T-helper 17 cell (primary cell): ENCODE measurements around the gene PRKG1. TPM values are rescaled to one million over a fixed set of nuclear protein-coding genes. Genes with fewer than 3 reads are reported as not detected.

Experiments
- ATAC-seq: fragments of 150-1000 bp; cut with Tn5 transposase; 2 replicates; pipeline ENCODE4 v1.10.0; 2021; ENCODE audit warnings: mild to moderate bottlenecking, moderate library complexity
- DNase-seq, 3 donors: peaks; one replicate each; pipeline versions ENCODE4 v3.0.0 to v3.0.0-alpha.2; 2020 to 2021
- H3K9me3 ChIP-seq: one replicate; pipeline ENCODE4 v1.7.0; 2013; ENCODE audit warnings: low read length, mild to moderate bottlenecking; ENCODE audit not compliant: control insufficient read depth, poor library complexity, severe bottlenecking
- H3K27ac Mint-ChIP-seq: one replicate; pipeline ENCODE4 v1.8.0; 2022; ENCODE audit warnings: mild to moderate bottlenecking, moderate library complexity, mixed read lengths
- H3K27me3 Mint-ChIP-seq: one replicate; pipeline ENCODE4 v1.8.0; 2022; ENCODE audit warnings: mixed read lengths
- H3K36me3 Mint-ChIP-seq: one replicate; pipeline ENCODE4 v1.8.0; 2022; ENCODE audit warnings: low read depth, mixed read lengths
- H3K4me1 Mint-ChIP-seq: one replicate; pipeline ENCODE4 v1.8.0; 2022; ENCODE audit warnings: mild to moderate bottlenecking, mixed read lengths
- H3K4me3 Mint-ChIP-seq: one replicate; pipeline ENCODE4 v1.8.0; 2022; ENCODE audit warnings: mild to moderate bottlenecking, moderate library complexity, mixed read lengths
- total RNA-seq, 4 donors: library from RNA in 2 of 4; stranded (reverse) in 2 of 4; gene quantifications; one replicate each; pipeline ENCODE4 v1.2.3 and lab custom pipeline; 2022 to 2026

Gene PRKG1
- total RNA-seq, 2 donors from 2014 or later, result 0.27 to 4.1 TPM

GRCh38 chr10:52314822-52315552 is 1240.7 kb downstream of the PRKG1 start:
- ATAC-seq (peak; percentile 14), DNase-seq (no peak)
- no peaks in the 10 kb centered on the region for H3K9me3 ChIP-seq
- H3K27ac Mint-ChIP-seq, result no peak overlapping the region
- peaks cover 2% of the 10 kb centered on the region for H3K36me3 Mint-ChIP-seq
- H3K4me3 Mint-ChIP-seq, result peak overlapping the region; percentile 73
- peaks cover 44% of the 10 kb centered on the region for H3K27me3 Mint-ChIP-seq
- peaks cover 10% of the 10 kb centered on the region for H3K4me1 Mint-ChIP-seq

DNA sequence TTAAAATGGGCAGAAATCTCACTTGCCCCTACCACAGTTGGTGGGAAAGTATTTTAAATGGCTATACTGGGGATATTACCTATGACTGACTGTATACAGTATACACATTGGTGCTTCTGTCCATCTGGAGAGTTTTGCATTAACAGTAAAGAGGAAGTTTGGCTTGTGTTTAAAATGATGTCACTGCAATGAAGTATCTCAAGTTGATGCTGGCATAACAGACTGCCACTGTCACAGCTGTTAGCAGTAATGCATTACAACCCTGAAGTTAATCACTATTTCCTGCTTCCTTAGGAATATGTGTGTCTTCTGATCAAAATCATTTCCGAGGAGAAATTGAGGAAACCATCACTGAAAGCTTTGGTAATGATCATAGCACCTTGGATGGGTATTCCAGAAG is 1241.7 kb downstream of the PRKG1 start:
- Mint-ChIP-seq H3K27ac (no peak overlapping the region), H3K4me1 (peaks cover 10% of the 10 kb centered on the region), H3K36me3 (peaks cover 2% of the 10 kb centered on the region), H3K27me3 (peaks cover 41% of the 10 kb centered on the region), H3K4me3 (no peak overlapping the region)
- ATAC-seq, result no peak
- no peaks in the 10 kb centered on the region for H3K9me3 ChIP-seq
- DNase-seq, result no peak

DNA sequence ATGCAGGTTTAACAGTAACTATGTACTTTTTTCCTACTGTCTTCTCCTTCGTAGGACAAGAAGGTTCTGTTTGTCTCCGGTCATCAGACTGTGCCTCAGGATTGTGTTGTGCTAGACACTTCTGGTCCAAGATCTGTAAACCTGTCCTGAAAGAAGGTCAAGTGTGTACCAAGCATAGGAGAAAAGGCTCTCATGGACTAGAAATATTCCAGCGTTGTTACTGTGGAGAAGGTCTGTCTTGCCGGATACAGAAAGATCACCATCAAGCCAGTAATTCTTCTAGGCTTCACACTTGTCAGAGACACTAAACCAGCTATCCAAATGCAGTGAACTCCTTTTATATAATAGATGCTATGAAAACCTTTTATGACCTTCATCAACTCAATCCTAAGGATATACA is 1242.2 kb downstream of the PRKG1 start:
- Mint-ChIP-seq H3K36me3 (peaks cover 2% of the 10 kb centered on the region), H3K27me3 (peaks cover 36% of the 10 kb centered on the region), H3K4me1 (peaks cover 10% of the 10 kb centered on the region), H3K27ac (no peak overlapping the region), H3K4me3 (no peak overlapping the region)
- ATAC-seq (no peak), DNase-seq (no peak)
- H3K9me3 ChIP-seq, result no peaks in the 10 kb centered on the region

- no peak for DNase-seq
Observed at GRCh38 chr10:52318136-52318701, 1243.9 kb downstream of the PRKG1 start.

GRCh38 chr10:52318822-52319464 is 1244.7 kb downstream of the PRKG1 start:
- Mint-ChIP-seq H3K27me3 (peaks cover 19% of the 10 kb centered on the region), H3K4me3 (no peak overlapping the region), H3K27ac (no peak overlapping the region), H3K4me1 (peaks cover 3% of the 10 kb centered on the region), H3K36me3 (no peaks in the 10 kb centered on the region)
- no peaks in the 10 kb centered on the region for H3K9me3 ChIP-seq
- no peak for ATAC-seq
- DNase-seq, result no peak

More at GRCh38 chr10:52318136-52318701, 1243.9 kb downstream of the PRKG1 start:
- Mint-ChIP-seq H3K4me3 (no peak overlapping the region), H3K27me3 (peaks cover 26% of the 10 kb centered on the region), H3K36me3 (no peaks in the 10 kb centered on the region), H3K27ac (no peak overlapping the region), H3K4me1 (peaks cover 8% of the 10 kb centered on the region)
- H3K9me3 ChIP-seq, result no peaks in the 10 kb centered on the region
- no peak for ATAC-seq

- H3K9me3 ChIP-seq, result no peaks in the 10 kb centered on the region
- Mint-ChIP-seq H3K4me1 (no peaks in the 10 kb centered on the region), H3K27ac (no peak overlapping the region), H3K4me3 (no peak overlapping the region), H3K36me3 (no peaks in the 10 kb centered on the region), H3K27me3 (peaks cover 9% of the 10 kb centered on the region)
- ATAC-seq (no peak), DNase-seq (no peak)
Observed at GRCh38 chr10:52319926-52320325, 1245.6 kb downstream of the PRKG1 start.

- H3K27ac Mint-ChIP-seq, result no peak overlapping the region
- DNase-seq, result no peak
- no peaks in the 10 kb centered on the region for H3K4me1 Mint-ChIP-seq
- no peak overlapping the region for H3K4me3 Mint-ChIP-seq
- H3K27me3 Mint-ChIP-seq, result no peaks in the 10 kb centered on the region
- H3K36me3 Mint-ChIP-seq, result no peaks in the 10 kb centered on the region
- ATAC-seq, result no peak
- H3K9me3 ChIP-seq, result peaks cover 3% of the 10 kb centered on the region
Observed at GRCh38 chr10:52322323-52322722, 1248.0 kb downstream of the PRKG1 start.

GRCh38 chr10:52322936-52323335 is 1248.6 kb downstream of the PRKG1 start:
- DNase-seq (no peak), ATAC-seq (no peak)
- Mint-ChIP-seq H3K4me3 (no peak overlapping the region), H3K27ac (no peak overlapping the region), H3K4me1 (no peaks in the 10 kb centered on the region), H3K27me3 (no peaks in the 10 kb centered on the region), H3K36me3 (no peaks in the 10 kb centered on the region)
- H3K9me3 ChIP-seq, result peaks cover 3% of the 10 kb centered on the region

GRCh38 chr10:52326382-52326781 is 1252.1 kb downstream of the PRKG1 start:
- Mint-ChIP-seq H3K27ac (no peak overlapping the region), H3K4me1 (no peaks in the 10 kb centered on the region), H3K36me3 (no peaks in the 10 kb centered on the region), H3K4me3 (no peak overlapping the region), H3K27me3 (no peaks in the 10 kb centered on the region)
- H3K9me3 ChIP-seq, result peaks cover 3% of the 10 kb centered on the region
- no peak for DNase-seq
- no peak for ATAC-seq

DNA sequence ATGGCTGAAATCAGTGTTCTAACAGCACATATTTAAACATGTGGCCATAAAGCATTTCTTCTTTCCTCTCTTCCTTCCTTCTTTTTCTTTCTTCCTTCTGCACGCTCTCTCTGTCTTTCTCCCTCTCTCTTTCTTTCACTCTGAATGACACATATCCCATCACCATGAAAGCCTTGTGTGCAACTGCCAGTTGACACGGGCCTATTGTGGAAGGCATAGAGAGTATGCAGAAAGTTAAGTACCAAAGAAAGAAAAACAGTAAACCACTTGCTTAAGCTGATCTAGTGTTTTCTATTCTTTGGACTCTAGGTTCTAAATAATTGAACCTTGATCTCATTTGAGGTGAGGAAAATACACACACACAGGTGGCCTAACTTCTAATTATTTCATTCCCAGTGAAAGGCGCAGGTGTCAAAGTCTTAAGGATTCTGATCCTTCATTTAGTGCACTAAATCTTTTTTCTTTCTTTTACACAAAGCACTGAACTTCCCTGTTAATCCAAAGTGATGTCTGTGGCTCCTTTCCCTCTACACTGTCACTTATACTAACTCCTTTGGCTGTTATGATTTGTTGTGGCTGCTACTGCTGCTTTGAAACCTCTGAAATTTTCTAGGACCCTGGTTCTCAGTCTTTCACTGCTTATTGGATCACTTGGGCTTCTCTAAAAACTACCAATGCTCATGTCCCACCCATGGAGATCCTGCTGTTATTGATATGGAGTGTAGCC is 1257.5 kb downstream of the PRKG1 start:
- Mint-ChIP-seq H3K27ac (no peak overlapping the region), H3K36me3 (no peaks in the 10 kb centered on the region), H3K4me1 (no peaks in the 10 kb centered on the region), H3K4me3 (no peak overlapping the region), H3K27me3 (no peaks in the 10 kb centered on the region)
- ATAC-seq (no peak), DNase-seq (no peak)
- no peaks in the 10 kb centered on the region for H3K9me3 ChIP-seq

GRCh38 chr10:52332815-52333214 is 1258.5 kb downstream of the PRKG1 start:
- Mint-ChIP-seq H3K27me3 (no peaks in the 10 kb centered on the region), H3K27ac (no peak overlapping the region), H3K36me3 (no peaks in the 10 kb centered on the region), H3K4me3 (no peak overlapping the region), H3K4me1 (no peaks in the 10 kb centered on the region)
- DNase-seq (no peak), ATAC-seq (no peak)
- no peaks in the 10 kb centered on the region for H3K9me3 ChIP-seq

DNA sequence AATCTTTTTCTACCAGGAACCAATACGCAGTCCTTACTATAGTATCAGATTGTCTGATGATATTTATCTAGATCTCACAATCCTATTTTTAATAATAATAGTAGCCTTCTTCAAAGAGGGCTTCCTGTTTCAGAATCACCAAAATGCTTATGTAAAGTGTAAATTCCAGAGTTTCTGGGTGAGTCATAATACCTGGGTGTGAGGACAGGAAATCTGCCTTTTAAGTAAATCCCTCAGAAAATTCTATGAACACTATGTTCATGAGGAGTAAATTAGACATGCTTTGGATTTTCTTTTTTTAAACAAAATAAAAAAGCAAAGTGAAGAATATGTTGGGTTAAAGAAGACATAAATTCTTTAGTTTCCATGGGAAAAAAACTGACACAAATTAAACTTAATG is 1260.3 kb downstream of the PRKG1 start:
- H3K4me3 Mint-ChIP-seq, result no peak overlapping the region

DNA sequence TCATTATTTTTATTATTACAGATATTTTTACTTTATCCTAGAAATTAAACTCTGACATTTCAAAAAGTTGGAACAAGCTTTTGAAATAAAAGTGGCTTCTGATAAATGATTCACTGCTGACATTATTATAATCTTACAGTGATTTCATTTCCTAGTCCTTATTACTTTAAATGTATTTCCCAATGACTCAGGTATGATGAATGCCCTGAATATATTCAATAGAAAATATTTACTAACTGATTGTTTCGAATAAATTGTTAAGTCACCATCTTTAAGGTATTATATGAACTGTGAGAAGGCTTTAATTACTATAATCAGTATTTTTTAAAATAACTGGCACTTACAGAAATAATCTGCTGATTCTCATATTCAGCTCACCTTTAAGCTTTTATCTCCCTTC is 1261.4 kb downstream of the PRKG1 start:
- Mint-ChIP-seq H3K4me3 (no peak overlapping the region), H3K4me1 (no peaks in the 10 kb centered on the region), H3K36me3 (no peaks in the 10 kb centered on the region), H3K27ac (no peak overlapping the region), H3K27me3 (no peaks in the 10 kb centered on the region)
- no peak for ATAC-seq
- H3K9me3 ChIP-seq, result no peaks in the 10 kb centered on the region
- no peak for DNase-seq

More for the DNA sequence above, 1260.3 kb downstream of the PRKG1 start:
- H3K9me3 ChIP-seq, result no peaks in the 10 kb centered on the region
- DNase-seq, result no peak
- Mint-ChIP-seq H3K27me3 (no peaks in the 10 kb centered on the region), H3K27ac (no peak overlapping the region), H3K36me3 (no peaks in the 10 kb centered on the region), H3K4me1 (no peaks in the 10 kb centered on the region)
- no peak for ATAC-seq
